ENCODE data around the gene PPP1R9A.

PPP1R9A gene

DNA sequence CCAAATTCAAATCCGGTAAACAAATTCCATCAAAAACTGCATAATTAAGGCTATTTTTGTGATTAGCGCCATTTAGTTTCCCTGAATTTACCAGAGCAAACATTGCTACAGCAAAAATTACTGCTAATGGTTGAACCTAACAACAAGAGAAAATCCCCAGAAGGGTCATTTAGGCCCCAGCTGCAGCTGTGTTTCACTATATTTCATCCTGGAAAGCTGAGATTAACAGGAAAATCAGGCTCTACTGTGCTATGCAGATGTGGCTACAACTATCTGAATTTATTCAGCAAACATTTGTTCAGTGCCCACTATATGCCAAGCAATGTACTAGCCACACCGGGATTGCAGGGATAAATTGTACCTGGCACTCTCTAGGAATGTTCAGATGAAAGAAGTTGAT lies 312.9 kb downstream of the PPP1R9A start:
- TF ChIP-seq, protein P1, sequence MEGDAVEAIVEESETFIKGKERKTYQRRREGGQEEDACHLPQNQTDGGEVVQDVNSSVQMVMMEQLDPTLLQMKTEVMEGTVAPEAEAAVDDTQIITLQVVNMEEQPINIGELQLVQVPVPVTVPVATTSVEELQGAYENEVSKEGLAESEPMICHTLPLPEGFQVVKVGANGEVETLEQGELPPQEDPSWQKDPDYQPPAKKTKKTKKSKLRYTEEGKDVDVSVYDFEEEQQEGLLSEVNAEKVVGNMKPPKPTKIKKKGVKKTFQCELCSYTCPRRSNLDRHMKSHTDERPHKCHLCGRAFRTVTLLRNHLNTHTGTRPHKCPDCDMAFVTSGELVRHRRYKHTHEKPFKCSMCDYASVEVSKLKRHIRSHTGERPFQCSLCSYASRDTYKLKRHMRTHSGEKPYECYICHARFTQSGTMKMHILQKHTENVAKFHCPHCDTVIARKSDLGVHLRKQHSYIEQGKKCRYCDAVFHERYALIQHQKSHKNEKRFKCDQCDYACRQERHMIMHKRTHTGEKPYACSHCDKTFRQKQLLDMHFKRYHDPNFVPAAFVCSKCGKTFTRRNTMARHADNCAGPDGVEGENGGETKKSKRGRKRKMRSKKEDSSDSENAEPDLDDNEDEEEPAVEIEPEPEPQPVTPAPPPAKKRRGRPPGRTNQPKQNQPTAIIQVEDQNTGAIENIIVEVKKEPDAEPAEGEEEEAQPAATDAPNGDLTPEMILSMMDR (conservative IDR thresholded peaks at IDR 0.05), result no peak
- TF ChIP-seq ZFX (IDR thresholded peaks at IDR 0.05), result no peak

DNA sequence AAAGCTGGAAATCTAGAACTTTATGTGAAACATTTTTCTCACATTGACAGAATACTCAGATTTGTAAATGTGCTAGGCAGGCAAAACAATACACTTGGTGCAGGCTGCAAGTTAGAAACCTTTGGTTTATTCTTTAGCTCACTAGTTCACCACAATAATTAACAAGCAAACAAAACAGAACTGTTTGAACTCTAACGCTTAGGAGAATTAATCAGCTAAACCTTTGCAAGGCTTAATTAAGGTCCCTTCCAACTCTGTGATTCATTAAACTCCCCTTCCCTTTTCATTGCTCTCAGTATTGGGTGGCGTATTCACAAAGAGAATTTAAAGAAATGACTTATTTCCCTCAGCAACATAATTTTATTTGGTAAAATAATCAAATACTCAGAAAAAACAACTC lies 317.9 kb downstream of the PPP1R9A start:
- TF ChIP-seq, protein P1 (conservative IDR thresholded peaks at IDR 0.05), result no peak
- no peak for TF ChIP-seq ZFX (IDR thresholded peaks at IDR 0.05)
- no peak overlapping the region for H3K27ac ChIP-seq

More for the DNA sequence above, 312.9 kb downstream of the PPP1R9A start:
- H3K27ac ChIP-seq, result no peak overlapping the region

DNA sequence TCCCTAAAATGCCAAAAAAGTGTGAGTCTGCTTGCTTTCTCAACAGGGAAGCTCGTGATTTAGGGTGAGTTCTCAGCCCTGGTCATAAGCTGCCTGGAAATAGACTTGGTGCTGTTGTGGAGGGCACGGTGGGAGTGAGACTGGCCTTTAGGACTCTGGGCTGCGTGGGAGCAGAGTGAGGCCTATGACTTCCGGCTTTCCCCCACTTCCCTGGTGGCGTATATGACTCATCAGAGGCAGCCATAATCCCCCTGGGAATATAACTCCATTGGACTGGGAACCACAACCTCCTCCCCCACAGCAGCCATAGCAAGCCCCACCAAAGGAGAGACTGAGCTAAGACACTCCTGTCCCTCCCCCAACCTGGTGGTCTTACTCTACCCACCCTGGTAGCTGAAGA lies 321.9 kb downstream of the PPP1R9A start:
- no peak for TF ChIP-seq ZFX (IDR thresholded peaks at IDR 0.05)
- TF ChIP-seq, protein P1 (conservative IDR thresholded peaks at IDR 0.05), result no peak

DNA sequence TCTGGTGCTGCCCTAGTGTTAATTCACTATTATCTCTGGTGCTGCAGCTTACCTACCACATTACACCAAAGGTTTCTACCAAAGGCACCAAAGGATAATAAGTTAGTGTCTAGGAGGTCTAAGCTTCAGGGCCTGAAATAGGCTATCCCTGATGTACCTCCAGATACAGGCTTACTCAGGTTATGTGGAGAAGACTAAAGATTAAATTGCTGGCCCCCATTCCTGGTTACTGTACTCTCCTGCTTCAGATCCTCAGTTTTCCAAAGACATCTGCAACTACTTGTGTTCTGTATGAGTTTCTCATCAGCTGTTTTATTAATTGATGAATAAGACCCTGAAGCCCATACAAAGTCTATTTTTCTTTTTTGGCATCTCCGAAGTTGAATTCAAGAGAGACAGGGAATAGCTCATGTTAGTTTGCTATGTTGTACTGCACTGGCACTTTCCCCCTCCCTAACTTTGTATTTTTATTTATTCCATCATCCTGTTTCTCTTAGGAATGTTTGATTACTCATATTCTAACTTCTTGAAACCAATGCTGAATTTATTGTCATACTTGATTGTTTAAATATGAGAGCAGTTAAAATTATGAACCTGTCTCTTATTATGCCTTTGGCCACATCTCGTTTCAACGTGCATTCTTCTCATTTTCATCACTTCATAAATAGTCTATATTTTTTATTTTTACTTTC lies 331.0 kb downstream of the PPP1R9A start:
- TF ChIP-seq ZFX (IDR thresholded peaks at IDR 0.05), result no peak
- TF ChIP-seq, protein P1 (conservative IDR thresholded peaks at IDR 0.05), result no peak
- H3K27ac ChIP-seq, result no peak overlapping the region

More for the DNA sequence above, 321.9 kb downstream of the PPP1R9A start:
- no peak overlapping the region for H3K27ac ChIP-seq

DNA sequence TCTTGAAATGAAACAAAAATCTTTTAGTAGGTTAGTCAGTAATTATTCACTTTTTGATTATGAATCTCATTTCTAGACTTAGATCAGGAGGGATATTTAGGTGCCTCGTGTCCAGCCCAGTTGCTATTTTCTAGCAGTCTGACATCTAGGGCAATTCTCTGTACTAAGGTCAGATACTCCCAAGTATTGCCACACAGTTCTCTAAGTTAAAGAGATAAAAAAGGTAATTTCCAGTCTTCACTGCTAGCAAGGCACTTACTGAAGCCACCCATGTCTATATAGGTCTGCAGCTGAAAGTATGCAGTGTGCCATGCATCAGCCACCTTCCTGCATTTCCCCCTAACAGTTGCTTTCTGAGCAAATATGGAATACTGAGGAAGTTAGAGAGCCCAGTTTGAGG lies 333.5 kb downstream of the PPP1R9A start:
- no peak overlapping the region for H3K27ac ChIP-seq

DNA sequence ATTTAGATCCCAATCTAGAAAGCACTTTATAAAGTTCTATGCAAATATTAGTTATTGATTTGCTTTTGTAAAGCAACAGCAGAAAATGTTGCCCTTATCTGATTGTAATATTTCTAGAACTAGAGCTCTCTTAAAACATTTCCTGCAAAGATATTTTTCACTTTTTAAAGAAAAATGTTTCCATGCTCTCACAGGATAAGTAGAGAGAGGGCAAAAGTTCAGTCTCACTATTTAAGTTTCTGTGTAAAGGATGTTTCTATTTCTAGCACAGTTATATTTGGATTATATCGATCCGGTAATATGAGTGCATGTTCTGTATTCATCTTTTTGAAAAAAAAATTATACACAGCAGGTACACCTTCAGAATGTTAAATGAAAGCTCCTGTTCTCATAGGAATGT lies 334.9 kb downstream of the PPP1R9A start:
- TF ChIP-seq, protein P1 (conservative IDR thresholded peaks at IDR 0.05), result no peak
- TF ChIP-seq ZFX (IDR thresholded peaks at IDR 0.05), result no peak
- no peak overlapping the region for H3K27ac ChIP-seq

More for the DNA sequence above, 333.5 kb downstream of the PPP1R9A start:
- TF ChIP-seq, protein P1 (conservative IDR thresholded peaks at IDR 0.05), result no peak
- no peak for TF ChIP-seq ZFX (IDR thresholded peaks at IDR 0.05)

DNA sequence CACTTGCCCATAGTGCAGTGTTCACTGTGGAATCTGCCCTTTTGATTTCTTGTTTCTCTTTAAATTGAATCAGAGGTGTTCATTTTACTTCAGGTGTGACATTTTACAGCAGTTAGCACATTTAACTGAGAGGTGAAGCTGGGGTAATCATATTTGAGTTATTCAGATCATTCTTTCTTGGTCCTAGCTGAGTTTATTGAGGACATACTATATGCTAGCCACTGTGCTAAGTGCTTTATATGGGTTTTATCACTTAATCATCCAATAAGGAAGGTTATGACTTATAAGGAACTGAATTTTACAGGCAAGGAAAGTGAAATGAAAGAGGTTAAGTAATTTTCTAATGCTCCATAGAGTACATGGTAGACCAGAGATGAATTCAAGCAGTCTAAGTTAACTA lies 337.2 kb downstream of the PPP1R9A start:
- H3K27ac ChIP-seq, result no peak overlapping the region
- TF ChIP-seq, protein P1 (conservative IDR thresholded peaks at IDR 0.05), result no peak
- no peak for TF ChIP-seq ZFX (IDR thresholded peaks at IDR 0.05)
